Osteoblast (primary cell): ENCODE results near the gene ZNF22. TPM values are rescaled to one million over a fixed set of nuclear protein-coding genes. Genes with fewer than 3 reads are reported as not detected.

ENCODE experiments used
- DNase-seq: peaks from one replicate; pipeline ENCODE4 v3.0.0; 2011; ENCODE audit warnings: low spot score, mixed read lengths; ENCODE audit not compliant: insufficient read length; ENCODE audit errors: missing footprints
- H2AFZ ChIP-seq: 2 replicates; pipeline ENCODE4 v1.6.0; 2011; ENCODE audit warnings: mild to moderate bottlenecking, low read length
- H3K27ac ChIP-seq: 2 replicates; pipeline ENCODE4 v1.5.1; 2011; ENCODE audit warnings: mild to moderate bottlenecking, low read depth, low read length, moderate library complexity
- H3K27me3 ChIP-seq: 2 replicates; pipeline ENCODE4 v1.6.0; 2012; ENCODE audit warnings: mild to moderate bottlenecking, control low read depth, inconsistent platforms, low read length, moderate library complexity; ENCODE audit not compliant: insufficient read depth
- H3K36me3 ChIP-seq: 2 replicates; pipeline ENCODE4 v1.5.1; 2011; ENCODE audit warnings: mild to moderate bottlenecking, low read length, control low read depth, moderate library complexity; ENCODE audit not compliant: insufficient read depth
- H3K4me1 ChIP-seq: 2 replicates; pipeline ENCODE4 v1.5.1; 2011; ENCODE audit warnings: mild to moderate bottlenecking, low read length, control low read depth, moderate library complexity; ENCODE audit not compliant: insufficient read depth
- H3K4me2 ChIP-seq: 2 replicates; pipeline ENCODE4 v1.6.0; 2011; ENCODE audit warnings: mild to moderate bottlenecking, low read length; ENCODE audit not compliant: insufficient read depth
- H3K4me3 ChIP-seq: fragments of 200-600 bp; sonication (generic); 3 replicates; pipeline ENCODE4 v1.5.1; 2012; ENCODE audit warnings: mild to moderate bottlenecking, low read length, inconsistent platforms; ENCODE audit not compliant: insufficient read depth
- H3K79me2 ChIP-seq: 2 replicates; pipeline ENCODE4 v1.6.0; 2012; ENCODE audit warnings: mild to moderate bottlenecking, low read length, control low read depth, inconsistent platforms; ENCODE audit not compliant: insufficient read depth
- H3K9me3 ChIP-seq: 2 replicates; pipeline ENCODE4 v1.5.1; 2011; ENCODE audit warnings: low read depth, low read length, control low read depth
- H4K20me1 ChIP-seq: 2 replicates; pipeline ENCODE4 v1.6.0; 2012; ENCODE audit warnings: mild to moderate bottlenecking, low read length, control low read depth; ENCODE audit not compliant: insufficient read depth
- total RNA-seq: library from RNA; depleted of rRNA; stranded (reverse); fragments of >200 nt; gene quantifications from 2 replicates; pipeline ENCODE4 v1.2.3, GENCODE V29; 2012
- TF ChIP-seq, protein P1 (sequence below): IDR thresholded peaks from 2 replicates; pipeline ENCODE4 v1.5.1; 2011; ENCODE audit warnings: mild to moderate bottlenecking, low read depth, low read length, moderate library complexity; ENCODE audit errors: extremely low read depth

ZNF22 gene
- total RNA-seq, 1 donor = 13.8 TPM

DNA sequence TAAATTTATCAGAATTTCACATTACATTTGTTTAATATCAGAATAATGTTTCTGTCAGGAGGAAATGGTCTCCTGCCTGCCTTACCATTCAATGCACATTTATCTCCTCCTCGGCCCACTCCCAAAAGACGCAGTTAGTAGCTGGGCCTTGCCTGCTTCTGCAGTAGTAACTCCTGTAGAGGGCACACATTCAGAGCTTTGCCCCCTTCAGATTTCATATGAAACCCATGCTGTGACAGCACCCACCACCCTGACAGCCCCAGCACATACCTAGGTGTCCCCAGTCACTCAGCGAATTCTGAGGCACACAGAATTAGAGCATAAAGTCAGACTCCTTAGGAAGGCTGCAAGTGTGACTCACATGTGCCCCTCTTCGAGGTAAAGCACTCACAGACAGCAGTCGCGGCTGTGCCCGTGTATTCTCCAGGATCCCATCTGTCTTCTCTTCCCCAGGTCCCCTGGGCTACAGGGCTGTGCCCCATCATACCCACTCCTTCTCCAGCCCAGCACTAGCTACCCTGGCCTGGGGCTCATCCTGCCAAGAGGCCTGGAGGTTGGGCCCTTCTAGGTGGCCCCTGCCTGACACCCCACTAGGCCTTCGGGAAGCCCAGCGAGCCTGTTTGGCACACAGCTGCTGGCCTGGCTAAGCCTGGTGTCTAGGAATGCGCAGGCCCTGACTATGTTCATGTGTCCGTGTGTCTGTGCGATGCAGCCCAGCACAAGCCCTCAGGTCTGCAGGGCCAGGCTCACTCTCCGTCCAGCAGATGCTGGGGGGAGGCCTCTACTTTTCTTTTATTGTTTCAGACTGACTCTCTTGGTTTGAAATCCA, 17.4 kb upstream of the ZNF22 start:
- TF ChIP-seq, protein P1, sequence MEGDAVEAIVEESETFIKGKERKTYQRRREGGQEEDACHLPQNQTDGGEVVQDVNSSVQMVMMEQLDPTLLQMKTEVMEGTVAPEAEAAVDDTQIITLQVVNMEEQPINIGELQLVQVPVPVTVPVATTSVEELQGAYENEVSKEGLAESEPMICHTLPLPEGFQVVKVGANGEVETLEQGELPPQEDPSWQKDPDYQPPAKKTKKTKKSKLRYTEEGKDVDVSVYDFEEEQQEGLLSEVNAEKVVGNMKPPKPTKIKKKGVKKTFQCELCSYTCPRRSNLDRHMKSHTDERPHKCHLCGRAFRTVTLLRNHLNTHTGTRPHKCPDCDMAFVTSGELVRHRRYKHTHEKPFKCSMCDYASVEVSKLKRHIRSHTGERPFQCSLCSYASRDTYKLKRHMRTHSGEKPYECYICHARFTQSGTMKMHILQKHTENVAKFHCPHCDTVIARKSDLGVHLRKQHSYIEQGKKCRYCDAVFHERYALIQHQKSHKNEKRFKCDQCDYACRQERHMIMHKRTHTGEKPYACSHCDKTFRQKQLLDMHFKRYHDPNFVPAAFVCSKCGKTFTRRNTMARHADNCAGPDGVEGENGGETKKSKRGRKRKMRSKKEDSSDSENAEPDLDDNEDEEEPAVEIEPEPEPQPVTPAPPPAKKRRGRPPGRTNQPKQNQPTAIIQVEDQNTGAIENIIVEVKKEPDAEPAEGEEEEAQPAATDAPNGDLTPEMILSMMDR = no peak
- H2AFZ ChIP-seq = no peak overlapping the region
- H4K20me1 ChIP-seq = no peaks in the 10 kb centered on the region
- H3K4me2 ChIP-seq = no peak overlapping the region
- peaks cover 43% of the 10 kb centered on the region for H3K4me1 ChIP-seq
- peak; percentile 71 for DNase-seq
- peaks cover 3% of the 10 kb centered on the region for H3K79me2 ChIP-seq
- no peaks in the 10 kb centered on the region for H3K36me3 ChIP-seq
- H3K27ac ChIP-seq = no peak overlapping the region
- no peaks in the 10 kb centered on the region for H3K27me3 ChIP-seq
- no peak overlapping the region for H3K4me3 ChIP-seq
- H3K9me3 ChIP-seq = no peaks in the 10 kb centered on the region

DNA sequence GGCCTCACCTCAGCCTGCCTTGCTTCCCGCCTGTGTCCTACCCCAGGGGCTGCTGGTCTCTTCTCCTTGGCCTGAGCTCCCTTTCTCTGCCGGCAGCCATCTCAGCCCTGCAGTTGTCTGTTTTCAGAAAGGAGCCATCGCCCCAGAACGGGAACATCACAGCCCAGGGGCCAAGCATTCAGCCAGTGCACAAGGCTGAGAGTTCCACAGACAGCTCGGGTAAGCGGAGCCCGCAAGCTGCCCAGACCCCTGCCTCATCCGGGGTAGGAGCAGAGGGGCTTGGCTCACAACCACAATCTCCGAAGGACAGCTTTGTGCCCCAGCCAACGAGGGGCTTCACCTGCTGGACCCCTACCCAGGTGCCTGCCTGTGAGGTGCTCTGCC, 16.8 kb upstream of the ZNF22 start:
- Histone ChIP-seq H3K4me3 (no peak overlapping the region), H2AFZ (no peak overlapping the region), H3K79me2 (no peaks in the 10 kb centered on the region), H3K9me3 (no peaks in the 10 kb centered on the region), H3K4me2 (no peak overlapping the region), H3K27ac (no peak overlapping the region), H3K4me1 (peaks cover 37% of the 10 kb centered on the region), H4K20me1 (no peaks in the 10 kb centered on the region), H3K27me3 (no peaks in the 10 kb centered on the region), H3K36me3 (no peaks in the 10 kb centered on the region)
- no peak for DNase-seq
- TF ChIP-seq, protein P1 = no peak

DNA sequence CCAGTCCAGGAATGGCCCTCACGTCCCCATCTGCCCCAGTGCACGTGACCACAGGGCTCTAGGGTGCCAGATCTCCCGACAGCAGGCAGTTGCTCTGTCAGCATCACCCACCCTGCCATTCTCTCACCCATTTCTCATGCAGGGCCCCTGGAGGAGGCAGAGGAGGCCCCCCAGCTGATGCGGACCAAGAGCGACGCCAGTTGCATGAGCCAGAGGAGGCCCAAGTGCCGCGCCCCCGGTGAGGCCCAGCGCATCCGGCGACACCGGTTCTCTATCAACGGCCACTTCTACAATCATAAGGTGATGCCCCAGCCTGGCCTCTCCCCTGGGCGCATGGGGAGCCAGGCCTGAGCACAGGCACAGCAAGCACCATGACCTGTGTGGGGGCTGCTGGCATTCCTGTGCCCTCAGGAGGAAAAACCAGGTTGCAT, 16.0 kb upstream of the ZNF22 start:
- Histone ChIP-seq H3K4me1 (peaks cover 29% of the 10 kb centered on the region), H3K4me3 (no peak overlapping the region), H4K20me1 (no peaks in the 10 kb centered on the region), H2AFZ (no peak overlapping the region), H3K27ac (no peak overlapping the region), H3K27me3 (no peaks in the 10 kb centered on the region), H3K36me3 (no peaks in the 10 kb centered on the region), H3K4me2 (no peak overlapping the region), H3K79me2 (no peaks in the 10 kb centered on the region), H3K9me3 (no peaks in the 10 kb centered on the region)
- TF ChIP-seq, protein P1 = no peak
- no peak for DNase-seq

DNA sequence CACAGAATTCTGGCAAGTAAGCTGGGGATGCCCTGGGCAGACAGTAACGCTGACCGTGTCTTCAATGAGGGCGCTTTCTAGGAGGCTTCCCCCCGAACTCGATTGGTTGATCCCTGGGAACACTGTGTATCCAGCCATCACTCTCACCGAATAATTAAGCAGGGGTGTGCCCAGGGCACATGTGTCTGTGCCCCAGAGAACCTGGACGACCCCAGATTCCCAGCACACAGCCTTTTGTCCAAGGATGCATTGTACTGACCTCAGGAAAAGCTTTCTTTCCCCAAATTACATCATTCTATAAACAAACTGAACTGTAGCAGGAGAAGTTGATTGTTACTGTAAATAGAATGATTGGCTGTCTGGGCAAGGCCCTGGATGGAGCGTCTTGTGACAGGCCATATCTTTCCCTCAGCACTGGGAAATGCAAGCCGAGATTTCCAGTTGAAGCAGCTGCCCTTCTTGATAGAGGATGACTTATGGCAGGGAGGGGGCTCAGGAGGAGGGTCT, 15.5 kb upstream of the ZNF22 start:
- H3K79me2 ChIP-seq = no peaks in the 10 kb centered on the region
- no peaks in the 10 kb centered on the region for H3K36me3 ChIP-seq
- H3K4me1 ChIP-seq = peaks cover 25% of the 10 kb centered on the region
- no peak overlapping the region for H3K4me2 ChIP-seq
- no peaks in the 10 kb centered on the region for H4K20me1 ChIP-seq
- no peak for DNase-seq
- H3K4me3 ChIP-seq = no peak overlapping the region
- TF ChIP-seq, protein P1 = no peak
- no peak overlapping the region for H3K27ac ChIP-seq
- H2AFZ ChIP-seq = no peak overlapping the region
- H3K27me3 ChIP-seq = no peaks in the 10 kb centered on the region
- H3K9me3 ChIP-seq = no peaks in the 10 kb centered on the region
